DOHH2 (cell line): Measurements from ENCODE around the gene PLAAT4.

Experiments
- CTCF ChIP-seq: fragments of 200-600 bp; sonication (generic); IDR thresholded peaks from one replicate; pipeline ENCODE4 v1.5.1; 2014; ENCODE audit warnings: antibody characterized with exemption, mild to moderate bottlenecking, low read depth, low read length; ENCODE audit not compliant: poor library complexity, severe bottlenecking
- EZH2phosphoT487 ChIP-seq: fragments of 200-600 bp; sonication (generic); IDR thresholded peaks from 2 replicates; pipeline ENCODE4 v1.6.1; 2017; ENCODE audit warnings: borderline replicate concordance, mild to moderate bottlenecking, antibody characterized with exemption, low read length, moderate library complexity, mixed read lengths

- TF ChIP-seq CTCF, result no peak
- no peak for TF ChIP-seq EZH2phosphoT487
These were observed 14.7 kb downstream of the PLAAT4 start for GRCh38 chr11:63551091-63551888.
